NCI-H446 (cell line): ENCODE results near the gene ASGR1.

ENCODE experiments used
- DNase-seq, 2 experiments: peaks; one replicate each; lab custom pipeline; 2025; lab: John Stamatoyannopoulos, UW

ASGR1 gene, protein sequence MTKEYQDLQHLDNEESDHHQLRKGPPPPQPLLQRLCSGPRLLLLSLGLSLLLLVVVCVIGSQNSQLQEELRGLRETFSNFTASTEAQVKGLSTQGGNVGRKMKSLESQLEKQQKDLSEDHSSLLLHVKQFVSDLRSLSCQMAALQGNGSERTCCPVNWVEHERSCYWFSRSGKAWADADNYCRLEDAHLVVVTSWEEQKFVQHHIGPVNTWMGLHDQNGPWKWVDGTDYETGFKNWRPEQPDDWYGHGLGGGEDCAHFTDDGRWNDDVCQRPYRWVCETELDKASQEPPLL

DNA sequence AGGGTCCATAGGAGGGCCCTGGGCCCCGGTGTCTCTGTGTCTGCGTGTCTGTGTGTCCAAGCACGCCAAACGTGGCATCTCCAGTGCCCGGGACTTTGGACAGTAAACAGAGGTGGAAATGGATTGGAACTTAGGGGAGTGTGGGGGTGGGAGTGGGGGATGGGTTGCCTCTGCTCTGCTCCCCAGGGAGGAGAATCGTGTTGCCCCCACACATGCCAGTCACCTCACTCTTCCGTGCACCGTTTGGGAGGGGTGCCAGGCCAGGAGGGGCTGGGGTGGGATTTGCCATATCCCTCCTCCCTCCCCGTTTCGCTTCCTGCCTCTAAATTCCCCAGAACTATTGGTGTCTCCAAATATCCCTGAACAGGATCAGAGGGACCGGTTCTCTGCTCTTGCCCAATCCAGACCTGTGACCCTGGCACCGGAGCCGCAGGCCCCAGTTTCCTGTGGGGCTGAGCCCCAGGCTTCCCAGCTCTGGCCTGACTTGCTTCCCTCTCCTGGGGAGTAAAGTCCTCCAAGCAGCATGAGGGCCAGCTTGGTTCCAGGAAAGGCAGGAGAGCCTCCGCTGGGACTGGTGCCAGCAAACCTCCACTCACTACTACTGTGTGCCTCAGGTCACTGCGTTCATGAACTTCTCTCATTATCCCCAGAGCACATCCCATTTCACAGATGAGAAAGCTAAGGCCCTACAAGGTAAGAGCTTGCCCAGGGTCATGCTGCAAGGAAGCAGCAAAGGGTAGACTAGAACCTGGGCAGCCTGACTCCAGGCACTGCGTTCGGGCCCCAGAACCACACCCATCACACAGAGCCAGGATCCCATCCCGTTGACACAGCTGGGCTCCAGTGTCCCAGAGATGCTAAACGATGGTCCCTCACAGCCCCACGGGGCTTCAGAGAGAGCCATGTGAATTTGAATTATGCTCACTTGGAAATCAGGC is at the start of gene ASGR1:
TSS of gene ASGR1 (minus strand) at position 54 of the 938 bp plus-strand sequence. CDS start 807 bp downstream, outside the sequence.
- no peak for DNase-seq

DNA sequence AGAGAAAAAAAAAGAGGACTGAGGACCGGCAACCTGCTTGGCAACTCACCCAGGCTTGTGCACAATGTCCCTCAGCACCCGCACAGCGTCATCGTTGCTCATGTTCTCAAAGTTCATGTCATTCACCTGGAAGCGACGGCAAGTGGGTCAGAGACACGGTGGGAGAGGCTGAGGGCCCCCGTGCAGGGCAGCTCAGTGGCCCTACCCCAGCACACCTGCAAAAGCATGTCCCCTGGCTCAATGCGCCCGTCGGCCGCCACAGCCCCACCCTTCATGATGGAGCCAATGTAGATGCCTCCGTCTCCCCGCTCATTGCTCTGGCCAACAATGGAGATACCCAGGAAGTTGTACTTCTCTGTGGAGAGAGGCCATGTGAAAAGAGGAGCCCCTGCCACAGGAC is 49.8 kb upstream of the ASGR1 start:
- no peak for DNase-seq

DNA sequence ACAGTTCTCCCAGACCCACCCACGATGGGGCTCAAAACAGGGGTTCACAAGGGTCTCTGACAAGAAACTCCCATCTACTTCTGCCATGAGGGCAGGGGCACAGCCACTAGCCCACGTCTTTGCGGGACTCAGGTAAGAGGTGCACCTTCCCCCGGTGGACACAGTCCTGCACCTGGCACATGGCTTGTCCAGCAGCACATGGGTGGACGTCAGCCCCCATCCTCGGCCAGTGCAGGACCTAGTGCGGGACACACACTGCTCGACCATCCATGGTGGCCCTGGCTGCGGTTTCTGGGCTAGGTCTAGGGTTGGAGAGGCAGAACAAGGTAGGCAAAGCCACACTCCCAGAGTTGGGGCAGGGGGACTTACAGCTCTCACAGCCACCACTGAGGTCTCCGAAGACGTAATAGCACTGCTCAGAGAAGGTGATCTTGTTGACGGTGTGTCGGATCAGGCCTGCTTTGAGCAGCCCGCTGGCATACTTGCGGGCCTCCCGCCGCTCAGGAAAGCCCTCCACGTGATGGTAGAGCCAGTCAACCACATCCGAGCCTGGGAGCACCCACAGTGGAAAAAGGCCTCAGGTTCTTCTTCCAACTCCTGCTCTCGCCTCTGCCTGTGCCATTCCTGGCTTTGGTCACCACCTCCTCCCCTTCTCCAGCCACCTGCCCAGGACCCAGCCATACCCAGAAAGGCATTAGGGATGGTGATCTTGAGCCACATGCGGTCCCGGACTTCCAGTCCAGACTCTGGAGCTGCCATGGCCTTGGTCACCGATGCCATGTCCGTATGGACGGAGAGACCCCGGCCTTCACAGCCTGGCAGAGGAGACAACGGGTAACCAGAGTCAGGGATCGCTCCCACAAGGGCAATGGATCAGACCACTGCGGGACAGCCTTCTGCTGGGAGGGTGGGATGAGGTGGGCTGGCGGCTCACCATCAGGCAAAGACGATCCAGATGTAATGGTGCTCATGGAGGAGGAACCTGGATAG is 47.8 kb upstream of the ASGR1 start:
- DNase-seq: no peak

DNA sequence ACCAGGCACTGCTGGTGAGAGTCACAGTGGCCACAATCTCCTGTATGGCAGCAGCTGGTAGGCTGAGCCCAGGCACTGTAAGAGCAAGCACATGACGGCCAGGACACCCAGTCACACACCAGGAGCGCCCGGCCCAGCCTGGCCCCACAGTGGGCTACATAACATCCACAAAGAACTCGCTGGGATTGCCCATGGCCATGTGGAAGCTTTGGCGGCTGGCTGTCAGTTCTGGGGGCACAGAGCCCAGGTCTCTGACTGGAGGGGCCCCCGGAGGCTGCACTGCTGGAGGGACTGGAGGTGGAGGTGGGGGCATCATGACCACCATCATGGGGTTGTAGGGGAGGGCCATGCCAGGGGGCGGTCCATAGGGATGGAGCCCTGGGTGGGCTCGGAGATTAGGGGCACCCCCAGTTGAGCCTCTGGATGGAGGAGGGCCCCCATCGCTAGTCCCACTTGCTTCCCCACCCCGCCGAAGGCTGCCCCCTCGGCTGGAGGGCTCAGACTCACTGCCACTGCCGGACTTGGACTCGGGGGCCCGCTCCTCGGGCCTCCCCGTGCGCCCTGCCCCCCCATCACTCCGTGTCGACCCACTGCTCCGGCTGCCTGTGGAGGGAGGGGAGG is 46.7 kb upstream of the ASGR1 start:
- no peak for DNase-seq

DNA sequence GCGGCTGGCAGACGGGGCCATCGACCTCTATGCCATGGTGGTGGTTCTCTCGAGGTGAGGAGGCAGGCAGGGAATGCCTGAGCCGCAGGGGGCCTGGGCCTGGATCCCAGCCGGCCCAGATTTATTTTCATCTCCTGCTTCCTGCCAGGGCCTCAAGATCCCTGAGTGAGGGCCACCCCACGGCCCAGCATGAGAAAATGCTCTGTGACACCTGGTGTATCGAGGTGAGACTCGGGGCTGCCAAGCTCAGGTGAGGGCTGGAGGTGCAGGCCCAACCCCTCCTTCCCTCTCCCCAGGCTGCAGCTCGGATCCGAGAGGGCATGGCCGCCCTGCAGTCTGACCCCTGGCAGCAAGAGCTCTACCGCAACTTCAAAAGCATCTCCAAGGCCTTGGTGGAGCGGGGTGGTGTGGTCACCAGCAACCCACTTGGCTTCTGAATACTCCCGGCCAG is 45.5 kb upstream of the ASGR1 start:
- no peak for DNase-seq

DNA sequence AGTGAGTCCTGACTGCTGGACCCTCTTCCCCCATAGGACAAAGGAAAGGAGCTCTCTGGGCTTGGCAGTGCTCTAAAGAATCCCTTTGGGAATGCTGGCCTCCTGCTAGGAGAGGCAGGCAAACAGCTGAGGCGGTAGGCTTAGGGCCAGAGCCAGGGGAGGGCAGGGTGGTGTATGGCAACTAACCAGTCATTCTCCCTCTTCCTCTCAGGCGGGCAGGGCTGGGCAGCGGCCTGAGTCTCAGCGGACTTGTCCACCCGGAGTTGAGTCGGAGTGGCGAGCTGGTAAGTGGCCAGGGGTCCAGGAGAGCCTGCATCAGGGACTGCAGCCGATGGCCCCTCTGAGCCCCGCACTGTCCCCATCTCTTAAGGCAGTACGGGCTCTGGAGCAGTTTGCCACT is 44.9 kb upstream of the ASGR1 start:
- no peak for DNase-seq

DNA sequence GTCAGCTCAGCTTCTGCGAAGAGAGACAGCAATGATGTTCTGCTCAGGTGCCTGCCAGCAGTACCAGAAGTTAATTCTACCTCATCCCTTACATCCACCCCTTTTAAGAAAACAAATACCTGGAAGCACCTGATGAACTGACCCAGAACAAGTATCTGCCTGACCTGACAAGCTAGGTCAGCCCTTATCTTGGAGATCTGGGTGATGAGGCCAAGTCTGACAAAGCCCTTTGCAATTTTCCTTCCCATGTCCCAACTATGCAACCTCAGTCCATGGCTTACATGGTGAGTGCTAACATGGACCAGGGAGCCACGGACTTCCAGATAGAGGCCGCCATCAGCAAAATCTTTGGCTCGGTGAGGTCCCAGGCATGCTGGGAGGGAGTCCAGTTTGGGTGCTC is 44.2 kb upstream of the ASGR1 start:
- DNase-seq: no peak

DNA sequence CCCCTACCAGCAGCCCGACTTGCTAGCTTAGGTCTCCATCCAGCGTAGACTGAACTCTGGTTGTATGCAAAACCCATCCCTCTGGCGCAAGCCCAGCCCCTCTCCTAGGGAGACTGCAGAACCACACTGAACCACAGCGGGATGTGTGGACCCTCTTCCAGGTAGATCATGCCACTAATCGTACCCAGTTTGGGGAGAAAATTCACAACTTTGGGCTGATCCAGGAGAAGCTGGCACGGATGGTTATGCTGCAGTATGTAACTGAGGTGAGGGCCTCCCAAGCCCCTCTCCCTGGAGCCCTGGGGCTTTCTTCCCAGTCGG is 43.8 kb upstream of the ASGR1 start:
- no peak for DNase-seq

DNA sequence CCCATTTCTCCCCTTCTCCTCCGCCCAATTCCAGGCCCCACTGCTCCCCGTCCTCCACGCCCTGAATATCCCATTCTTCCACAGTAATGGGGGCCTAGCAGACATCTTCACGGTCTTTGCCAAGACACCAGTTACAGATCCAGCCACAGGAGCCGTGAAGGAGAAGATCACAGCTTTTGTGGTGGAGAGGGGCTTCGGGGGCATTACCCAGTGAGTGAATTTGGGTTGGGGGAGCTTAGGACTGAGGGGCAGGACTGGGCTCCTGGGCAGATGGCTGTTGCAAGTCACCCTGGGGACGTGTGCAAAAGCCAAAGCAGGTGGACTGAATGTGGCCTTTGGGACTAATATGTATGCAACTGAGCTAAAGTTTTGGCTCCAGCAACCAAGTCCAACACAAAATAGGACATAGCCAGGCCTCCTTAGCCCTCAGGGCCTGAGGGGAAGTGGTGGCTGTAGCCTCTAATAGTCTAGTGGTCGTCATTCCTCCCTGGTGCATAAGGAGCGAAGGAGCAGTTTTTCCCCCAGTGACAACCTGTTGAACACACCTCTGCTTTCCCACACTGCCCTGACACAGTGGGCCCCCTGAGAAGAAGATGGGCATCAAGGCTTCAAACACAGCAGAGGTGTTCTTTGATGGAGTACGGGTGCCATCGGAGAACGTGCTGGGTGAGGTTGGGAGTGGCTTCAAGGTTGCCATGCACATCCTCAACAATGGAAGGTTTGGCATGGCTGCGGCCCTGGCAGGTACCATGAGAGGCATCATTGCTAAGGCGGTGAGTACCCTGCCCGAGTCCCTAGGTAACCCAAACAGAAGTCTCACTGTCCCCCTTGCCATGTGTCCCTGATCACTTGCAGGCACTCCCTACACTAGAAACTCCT is 43.2 kb upstream of the ASGR1 start:
- no peak for DNase-seq

DNA sequence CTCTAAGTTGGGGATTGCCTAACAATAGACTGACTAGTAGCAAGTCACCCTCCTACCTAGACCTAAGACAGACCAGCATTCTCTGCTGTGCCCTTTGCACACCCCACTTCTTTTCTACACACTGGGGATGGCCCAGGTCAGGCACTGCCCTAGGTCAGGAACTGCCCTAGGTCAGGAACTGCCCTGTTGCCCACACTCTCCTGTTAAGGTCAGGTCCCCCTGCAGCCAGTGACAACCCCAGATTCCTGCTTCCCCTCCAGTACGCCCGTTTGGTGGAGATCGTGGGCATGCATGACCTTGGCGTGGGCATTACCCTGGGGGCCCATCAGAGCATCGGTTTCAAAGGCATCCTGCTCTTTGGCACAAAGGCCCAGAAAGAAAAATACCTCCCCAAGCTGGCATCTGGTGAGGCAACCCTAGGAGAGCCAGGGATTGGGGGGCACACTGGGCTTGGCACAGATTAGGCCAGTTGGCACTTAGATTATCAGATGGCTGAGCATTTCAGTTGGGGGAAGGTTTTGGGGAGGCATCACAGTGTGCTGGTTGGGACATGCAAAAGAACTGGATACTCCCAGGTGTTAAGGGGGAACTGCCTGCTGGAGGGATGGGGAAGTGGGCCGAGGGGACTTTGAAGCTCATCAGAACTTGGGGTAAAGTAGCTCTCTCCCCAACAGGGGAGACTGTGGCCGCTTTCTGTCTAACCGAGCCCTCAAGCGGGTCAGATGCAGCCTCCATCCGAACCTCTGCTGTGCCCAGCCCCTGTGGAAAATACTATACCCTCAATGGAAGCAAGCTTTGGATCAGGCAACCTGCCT is 42.3 kb upstream of the ASGR1 start:
- DNase-seq: no peak

DNA sequence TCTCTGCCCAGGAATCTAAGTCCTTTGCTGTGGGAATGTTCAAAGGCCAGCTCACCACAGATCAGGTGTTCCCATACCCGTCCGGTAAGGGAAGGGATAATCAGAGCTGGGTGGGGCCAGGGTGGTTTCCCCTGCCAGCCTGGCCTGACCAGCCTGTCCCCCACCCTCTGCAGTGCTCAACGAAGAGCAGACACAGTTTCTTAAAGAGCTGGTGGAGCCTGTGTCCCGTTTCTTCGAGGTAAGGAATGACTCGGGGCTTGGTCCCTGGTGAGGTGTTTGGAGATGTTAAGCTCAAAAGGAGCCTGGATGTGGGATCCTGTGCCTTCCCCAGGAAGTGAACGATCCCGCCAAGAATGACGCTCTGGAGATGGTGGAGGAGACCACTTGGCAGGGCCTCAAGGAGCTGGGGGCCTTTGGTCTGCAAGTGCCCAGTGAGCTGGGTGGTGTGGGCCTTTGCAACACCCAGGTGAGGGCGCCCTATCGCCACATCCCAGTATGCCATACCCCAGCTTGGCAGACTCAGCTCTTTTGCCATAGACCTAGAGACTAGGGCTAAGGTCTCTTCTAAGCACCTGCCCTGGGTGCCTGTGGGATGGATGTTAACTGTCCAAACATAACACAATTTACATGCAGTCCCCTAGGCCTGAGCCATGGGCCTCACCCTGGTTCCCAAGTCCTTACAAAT is 41.6 kb upstream of the ASGR1 start:
- peak in 1 of 2 experiments; percentile 33 for DNase-seq

DNA sequence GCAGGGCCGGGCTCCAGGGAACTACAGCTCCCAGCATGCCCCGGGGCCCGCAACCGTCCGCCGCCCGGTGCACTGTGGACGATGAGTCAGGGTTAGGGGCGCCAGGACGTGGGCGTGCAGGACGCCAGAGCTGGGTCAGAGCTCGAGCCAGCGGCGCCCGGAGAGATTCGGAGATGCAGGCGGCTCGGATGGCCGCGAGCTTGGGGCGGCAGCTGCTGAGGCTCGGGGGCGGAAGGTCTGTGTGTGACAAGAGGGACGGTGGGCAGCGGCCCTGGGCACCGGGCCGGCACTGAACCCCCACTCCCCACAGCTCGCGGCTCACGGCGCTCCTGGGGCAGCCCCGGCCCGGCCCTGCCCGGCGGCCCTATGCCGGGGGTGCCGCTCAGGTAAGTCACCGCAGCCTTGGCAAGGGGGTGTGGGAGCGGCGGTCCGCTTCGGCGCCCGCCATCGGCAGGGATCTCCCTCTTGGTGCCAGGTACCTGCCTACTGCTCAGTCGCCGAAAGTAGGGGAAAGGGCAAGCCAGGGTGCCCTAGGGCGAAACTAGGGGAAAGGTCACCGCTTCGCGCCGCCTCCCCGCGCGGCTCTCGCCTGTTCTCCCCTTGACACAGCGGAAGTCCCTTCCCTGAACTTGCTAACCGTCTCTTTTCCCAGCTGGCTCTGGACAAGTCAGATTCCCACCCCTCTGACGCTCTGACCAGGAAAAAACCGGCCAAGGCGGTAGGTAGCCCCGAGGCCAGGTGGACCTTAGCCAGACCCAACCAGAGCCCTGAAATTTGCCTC is 40.8 kb upstream of the ASGR1 start, which contains the start of the genes ACADVL and DLG4:
TSS of gene ACADVL (plus strand) at position 127 of the 781 bp plus-strand sequence. CDS start at position 174, 47 bp downstream.
TSS of gene DLG4 (minus strand) at position 25 of the 781 bp plus-strand sequence.
- peak in 1 of 2 experiments; percentile 80 for DNase-seq

DNA sequence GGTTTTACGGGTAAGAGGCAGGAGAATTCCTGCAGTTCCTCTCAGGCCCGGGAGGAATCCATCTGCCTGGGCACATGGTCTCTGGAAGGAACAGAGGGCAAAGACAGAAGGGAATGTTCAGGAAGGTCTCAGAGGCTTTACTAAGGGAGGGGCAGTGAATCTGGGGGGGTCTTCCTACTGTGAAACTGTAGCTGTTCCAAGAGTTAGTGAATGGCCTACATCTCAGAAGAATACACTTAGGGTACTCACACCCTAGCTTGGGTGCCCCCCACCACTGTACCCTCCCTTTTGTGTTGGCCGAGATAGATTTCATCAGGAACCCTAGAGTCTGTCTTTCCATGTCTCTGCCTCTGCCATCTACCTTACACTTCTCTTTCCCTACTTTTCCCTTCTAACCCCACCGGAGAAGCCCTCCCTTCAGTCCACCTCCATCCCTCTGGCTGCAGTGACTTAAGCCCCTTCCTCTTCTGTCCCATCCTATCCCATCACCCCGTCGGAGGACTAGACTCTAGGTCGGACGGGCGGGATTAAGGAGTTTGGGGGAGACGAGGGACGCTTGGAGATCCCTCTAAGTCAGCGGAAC is 40.1 kb upstream of the ASGR1 start:
- peak in 1 of 2 experiments; percentile 40 for DNase-seq

DNA sequence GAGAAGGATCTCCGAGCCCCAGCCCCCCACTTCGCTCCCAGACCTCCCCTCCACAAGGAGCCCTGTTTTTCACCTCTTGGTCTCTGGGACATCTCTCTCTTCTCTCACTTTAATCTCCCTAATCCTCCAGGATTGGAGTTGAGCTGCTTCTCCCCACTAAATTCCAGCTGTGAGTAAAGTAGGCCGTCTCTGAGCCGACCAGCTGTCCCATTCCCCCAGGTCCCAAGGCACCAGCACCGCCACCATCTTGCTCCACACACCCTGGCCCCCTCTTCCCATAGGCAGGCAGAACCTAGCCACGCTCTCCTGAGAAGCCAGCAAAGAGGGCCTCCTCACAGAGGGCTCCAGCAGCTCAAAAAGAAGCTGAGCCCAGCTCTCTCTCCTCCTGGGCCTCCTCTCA is 39.6 kb upstream of the ASGR1 start:
- no peak for DNase-seq

DNA sequence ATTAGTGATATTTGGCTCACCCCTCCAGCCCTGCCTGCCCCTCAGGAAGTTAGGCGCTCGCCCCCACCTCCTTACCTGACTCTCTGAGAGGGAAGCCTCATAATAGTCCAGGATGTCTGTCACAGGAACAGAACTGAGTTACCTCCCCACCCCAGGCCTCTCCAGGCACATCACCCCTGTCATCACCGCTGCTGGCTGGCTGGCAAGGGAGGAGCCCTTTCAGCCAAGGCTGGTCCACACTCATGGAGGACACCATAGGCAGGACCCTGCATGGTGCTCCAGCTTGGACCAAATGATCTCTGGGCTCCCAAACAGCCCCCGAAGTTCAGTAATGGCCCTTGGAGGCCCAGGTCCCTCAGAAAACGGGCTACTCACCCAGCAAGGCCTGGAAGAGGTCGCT is 39.0 kb upstream of the ASGR1 start:
- DNase-seq: no peak

DNA sequence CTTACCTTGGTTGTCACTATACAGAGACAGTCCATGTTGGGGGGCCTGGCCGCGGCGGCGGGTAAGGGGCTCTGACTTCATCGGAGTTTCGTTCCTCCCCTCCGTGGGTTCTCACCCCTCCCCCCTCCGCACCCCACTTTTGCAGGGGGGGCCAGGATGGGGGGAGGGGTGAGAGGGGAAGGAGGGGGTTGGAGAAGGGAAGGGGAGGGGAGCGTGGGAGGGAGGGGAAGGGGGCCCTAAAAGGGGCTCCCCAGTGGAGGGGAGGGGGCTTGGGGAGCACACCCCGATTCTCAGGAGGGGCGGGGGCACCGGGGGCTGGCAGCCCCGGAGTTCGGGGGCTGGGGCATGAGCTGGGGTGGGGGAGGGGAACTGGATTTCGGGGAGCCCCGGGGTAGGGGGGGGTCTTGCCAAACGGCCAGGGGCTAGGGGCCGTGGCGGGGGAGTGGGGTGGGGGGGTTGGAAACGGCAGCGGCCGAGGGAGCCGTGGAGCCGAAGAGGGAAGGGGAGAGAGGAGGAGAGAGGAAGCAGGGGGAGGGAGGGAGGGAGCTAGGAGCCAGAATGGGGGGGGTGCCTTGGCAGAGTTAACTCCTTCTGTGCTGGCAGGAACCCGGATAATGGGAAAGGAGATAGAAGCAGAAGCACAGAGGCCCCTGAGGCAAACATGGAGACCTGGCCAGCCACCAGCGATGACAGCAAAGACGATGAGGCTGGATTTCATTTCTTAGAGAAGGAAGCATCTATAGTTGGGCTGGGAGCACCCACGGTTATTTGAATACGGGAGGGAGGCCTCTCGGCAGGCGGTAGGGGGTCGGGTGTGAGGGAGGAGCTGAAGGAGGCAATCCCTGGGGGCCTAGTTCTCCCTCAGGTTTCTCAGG is 38.2 kb upstream of the ASGR1 start:
- peak in 1 of 2 experiments; percentile 53 for DNase-seq
